ENCODE data around the gene AKIP1. TPM values are rescaled to one million over a fixed set of nuclear protein-coding genes. Genes with fewer than 3 reads are reported as not detected.

AKIP1 gene
- total RNA-seq, 1 experiment from 2014 or later: 26.0 TPM

DNA sequence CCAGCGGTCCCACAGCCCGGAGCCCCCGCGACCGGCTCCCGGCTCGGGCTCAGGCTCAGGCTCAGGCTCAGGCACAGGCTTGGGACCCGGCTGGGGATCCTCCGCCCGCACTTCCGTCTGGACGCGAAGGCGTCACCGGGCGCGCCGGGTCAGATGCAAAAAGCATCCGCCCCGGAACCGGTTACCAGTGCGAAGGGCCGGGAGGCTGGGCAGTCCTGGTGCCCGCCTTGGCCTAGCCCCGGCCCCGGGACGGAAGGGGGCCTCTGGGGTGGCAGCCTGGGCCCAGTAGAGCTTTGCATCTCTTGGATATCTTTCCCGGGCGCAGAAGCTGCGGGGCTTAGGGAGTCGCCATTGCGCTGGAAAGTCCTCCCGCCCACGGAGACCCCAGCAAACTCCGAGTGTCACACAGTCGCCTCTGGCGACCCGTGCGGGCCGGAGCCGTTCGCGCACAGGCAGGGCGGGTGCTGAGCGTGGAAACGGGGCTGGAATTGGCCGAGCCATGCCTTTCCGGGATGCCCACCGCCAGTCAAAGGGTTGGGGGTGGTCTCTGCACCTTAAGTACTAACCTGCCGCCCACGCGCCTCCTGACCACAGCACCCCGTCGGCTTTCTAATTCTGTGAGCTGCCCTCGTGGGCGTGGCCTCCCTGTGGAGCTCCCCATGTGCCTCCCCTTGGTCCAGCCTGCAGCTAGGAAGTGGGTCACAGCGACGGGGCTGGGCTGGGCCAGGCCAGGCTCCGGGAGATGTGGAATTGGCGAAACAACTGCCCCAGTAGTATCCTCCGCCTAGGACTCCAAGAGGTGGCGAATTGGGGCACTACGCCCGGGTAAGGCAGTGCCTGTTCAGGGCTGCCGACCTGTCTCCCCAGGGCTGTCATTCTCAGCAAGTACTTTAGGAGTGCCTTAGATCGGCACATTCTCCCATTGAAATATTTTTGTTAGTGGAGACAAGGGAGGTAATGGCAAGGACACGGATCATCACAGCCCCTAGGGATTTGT, 53.6 kb downstream of the AKIP1 start, which contains the start of gene TMEM9B (continued):
- TF ChIP-seq MLX (CRISPR knock-in tag; IDR thresholded peaks at IDR 0.05) (0 out of 2 replicates have a peak, but pooled peaks have one; percentile 43), ZNF219 (CRISPR knock-in tag; IDR thresholded peaks at IDR 0.05; ENCODE audit: borderline replicate concordance) (0 out of 2 replicates have a peak, but pooled peaks have one; percentile 26), OVOL2 (CRISPR knock-in tag; IDR thresholded peaks at IDR 0.05; ENCODE audit: borderline replicate concordance) (no peak), ZNF263 (CRISPR knock-in tag; IDR thresholded peaks at IDR 0.05; ENCODE audit: low read depth) (0 out of 2 replicates have a peak, but pooled peaks have one; percentile 10), ZNF138 (CRISPR knock-in tag; conservative IDR thresholded peaks at IDR 0.05) (0 out of 2 replicates have a peak, but pooled peaks have one; percentile 32), FOXK1 (CRISPR knock-in tag; IDR thresholded peaks at IDR 0.05) (peak; percentile 75; the same call in 1 of the 2 replicates), JUN (CRISPR knock-in tag; IDR thresholded peaks at IDR 0.05) (0 out of 2 replicates have a peak, but pooled peaks have one; percentile 18), MYBL2 (CRISPR knock-in tag; IDR thresholded peaks at IDR 0.05) (peak; percentile 40; the same call in 1 of the 2 replicates), ZNF121 (CRISPR knock-in tag; IDR thresholded peaks at IDR 0.05) (peak; percentile 61; the same call in 1 of the 2 replicates), KAT7 (CRISPR knock-in tag; IDR thresholded peaks at IDR 0.05; ENCODE audit: borderline replicate concordance) (0 out of 2 replicates have a peak, but pooled peaks have one; percentile 18), SP1 (CRISPR knock-in tag; conservative IDR thresholded peaks at IDR 0.05) (peak; percentile 78), GTF2I (CRISPR knock-in tag; conservative IDR thresholded peaks at IDR 0.05) (peak; percentile 94), ZNF281 (CRISPR knock-in tag; IDR thresholded peaks at IDR 0.05) (0 out of 2 replicates have a peak, but pooled peaks have one; percentile 14), TP53 (CRISPR knock-in tag; IDR thresholded peaks at IDR 0.05) (peak; percentile 87; the same call in 1 of the 2 replicates), ZNF425 (CRISPR knock-in tag; conservative IDR thresholded peaks at IDR 0.05) (no peak), JAZF1 (CRISPR knock-in tag; IDR thresholded peaks at IDR 0.05) (no peak), PRRX2 (CRISPR knock-in tag; IDR thresholded peaks at IDR 0.05) (no peak), NR2C2 (CRISPR knock-in tag; IDR thresholded peaks at IDR 0.05) (peak; percentile 85), HMGXB4 (CRISPR knock-in tag; IDR thresholded peaks at IDR 0.05) (peak; percentile 91), ELF4 (CRISPR knock-in tag; IDR thresholded peaks at IDR 0.05; ENCODE audit: low read depth) (0 out of 2 replicates have a peak, but pooled peaks have one; percentile 80), ZNF396 (CRISPR knock-in tag; IDR thresholded peaks at IDR 0.05; ENCODE audit: borderline replicate concordance) (no peak), TEAD1 (CRISPR knock-in tag; IDR thresholded peaks at IDR 0.05) (0 out of 2 replicates have a peak, but pooled peaks have one; percentile 5), ZBTB21 (CRISPR knock-in tag; IDR thresholded peaks at IDR 0.05; ENCODE audit: borderline replicate concordance) (no peak), E2F1 (CRISPR knock-in tag; IDR thresholded peaks at IDR 0.05) (no peak), CBFB (CRISPR knock-in tag; IDR thresholded peaks at IDR 0.05; ENCODE audit: low read depth) (peak; percentile 85; the same call in 1 of the 2 replicates), MAX (CRISPR knock-in tag; IDR thresholded peaks at IDR 0.05) (peak; percentile 87), CREM (CRISPR knock-in tag; IDR thresholded peaks at IDR 0.05) (peak; percentile 94)
- TF ChIP-seq, protein P1, sequence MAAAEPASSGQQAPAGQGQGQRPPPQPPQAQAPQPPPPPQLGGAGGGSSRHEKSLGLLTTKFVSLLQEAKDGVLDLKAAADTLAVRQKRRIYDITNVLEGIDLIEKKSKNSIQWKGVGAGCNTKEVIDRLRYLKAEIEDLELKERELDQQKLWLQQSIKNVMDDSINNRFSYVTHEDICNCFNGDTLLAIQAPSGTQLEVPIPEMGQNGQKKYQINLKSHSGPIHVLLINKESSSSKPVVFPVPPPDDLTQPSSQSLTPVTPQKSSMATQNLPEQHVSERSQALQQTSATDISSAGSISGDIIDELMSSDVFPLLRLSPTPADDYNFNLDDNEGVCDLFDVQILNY (CRISPR knock-in tag; IDR thresholded peaks at IDR 0.05): peak; percentile 78; the same call in 1 of the 2 replicates
